Gastrocnemius medialis (tissue), 4 donors: ENCODE measurements around the gene BCL2.

Source experiments
- POLR2A ChIP-seq, 2 donors: fragments of 450-650 bp; IDR thresholded peaks; one replicate each; pipeline ENCODE4 v1.6.1; 2017; ENCODE audit warnings: antibody characterized with exemption in 2 of 2, mild to moderate bottlenecking in 2 of 2, moderate library complexity in 2 of 2
- TF ChIP-seq, protein P1 (sequence below), 5 experiments: fragments of 450-650 bp in 3 of 5; fragments of 200-600 bp in 2 of 5; sonication (generic) in 2 of 5; IDR thresholded peaks in 4 of 5; conservative IDR thresholded peaks in 1 of 5; 1 replicate in 4 of 5; 2 replicates in 1 of 5; pipeline ENCODE4 v1.5.1; 2016 to 2019; ENCODE audit warnings: antibody characterized with exemption in 5 of 5, mild to moderate bottlenecking in 3 of 5, moderate library complexity in 3 of 5

DNA sequence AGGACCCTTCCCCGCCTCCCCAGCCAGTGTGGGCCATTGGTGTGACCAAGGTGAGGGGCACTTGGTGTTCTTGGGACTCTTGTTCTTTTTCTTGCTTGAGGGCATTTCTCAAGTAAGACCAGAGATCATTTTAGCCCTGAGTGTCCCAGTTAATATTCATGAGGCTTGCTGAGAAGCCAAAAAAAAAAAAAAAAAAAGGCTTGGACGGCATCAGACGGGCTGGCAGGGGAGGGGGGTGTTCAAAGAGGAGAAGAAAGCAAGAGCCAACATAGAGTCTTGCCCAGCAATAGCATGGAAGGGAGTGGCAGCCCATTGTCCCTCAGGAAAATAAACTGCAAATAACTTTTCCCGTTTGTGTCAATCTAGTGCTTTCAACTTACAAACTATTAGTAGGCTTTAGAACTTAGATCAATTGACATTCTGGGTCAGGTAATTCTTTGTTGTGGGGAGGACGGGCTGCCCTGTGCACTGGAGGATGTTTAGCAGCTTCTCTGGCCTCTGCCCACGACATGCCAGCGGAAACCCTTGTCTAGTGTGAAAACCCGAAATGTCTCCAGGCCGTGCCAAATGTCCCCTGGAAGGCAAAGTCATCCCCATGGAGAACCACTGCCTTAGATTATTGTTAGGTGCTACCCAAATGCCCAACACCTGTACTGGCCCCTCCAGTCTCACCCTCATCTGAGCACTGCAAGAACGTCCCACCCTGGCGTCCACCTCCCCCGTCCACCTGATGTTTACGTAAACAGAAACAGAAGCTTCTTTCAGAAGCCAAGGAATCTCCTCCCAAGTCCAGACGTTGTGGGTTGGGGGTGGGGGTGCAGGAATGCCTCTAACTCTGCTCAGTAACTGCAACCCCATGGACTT lies 163.4 kb downstream of the BCL2 start:
- TF ChIP-seq, protein P1, sequence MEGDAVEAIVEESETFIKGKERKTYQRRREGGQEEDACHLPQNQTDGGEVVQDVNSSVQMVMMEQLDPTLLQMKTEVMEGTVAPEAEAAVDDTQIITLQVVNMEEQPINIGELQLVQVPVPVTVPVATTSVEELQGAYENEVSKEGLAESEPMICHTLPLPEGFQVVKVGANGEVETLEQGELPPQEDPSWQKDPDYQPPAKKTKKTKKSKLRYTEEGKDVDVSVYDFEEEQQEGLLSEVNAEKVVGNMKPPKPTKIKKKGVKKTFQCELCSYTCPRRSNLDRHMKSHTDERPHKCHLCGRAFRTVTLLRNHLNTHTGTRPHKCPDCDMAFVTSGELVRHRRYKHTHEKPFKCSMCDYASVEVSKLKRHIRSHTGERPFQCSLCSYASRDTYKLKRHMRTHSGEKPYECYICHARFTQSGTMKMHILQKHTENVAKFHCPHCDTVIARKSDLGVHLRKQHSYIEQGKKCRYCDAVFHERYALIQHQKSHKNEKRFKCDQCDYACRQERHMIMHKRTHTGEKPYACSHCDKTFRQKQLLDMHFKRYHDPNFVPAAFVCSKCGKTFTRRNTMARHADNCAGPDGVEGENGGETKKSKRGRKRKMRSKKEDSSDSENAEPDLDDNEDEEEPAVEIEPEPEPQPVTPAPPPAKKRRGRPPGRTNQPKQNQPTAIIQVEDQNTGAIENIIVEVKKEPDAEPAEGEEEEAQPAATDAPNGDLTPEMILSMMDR (IDR thresholded peaks at IDR 0.05 in 4 of 5, conservative IDR thresholded peaks at IDR 0.05 in 1 of 5): no peak
- TF ChIP-seq POLR2A (IDR thresholded peaks at IDR 0.05): no peak
